T-helper 2 cell treated with Interferon-gamma antibody and Interleukin-4, amounts not matched to agents 5 μg/mL and 100 μg/mL, for 36 hours (primary cell): ENCODE results near the gene CRYGN.

Experiments used
- DNase-seq: peaks from one replicate; pipeline ENCODE4 v3.0.0; 2021; ENCODE audit warnings: low spot score
- H3K27ac Mint-ChIP-seq: one replicate; pipeline ENCODE4 v1.8.0; 2021; ENCODE audit warnings: mild to moderate bottlenecking, mixed read lengths
- H3K27me3 Mint-ChIP-seq: one replicate; pipeline ENCODE4 v1.8.0; 2021; ENCODE audit warnings: low read depth, mixed read lengths
- H3K36me3 Mint-ChIP-seq: one replicate; pipeline ENCODE4 v1.8.0; 2021; ENCODE audit warnings: low read depth, mixed read lengths
- H3K4me1 Mint-ChIP-seq: one replicate; pipeline ENCODE4 v1.8.0; 2021; ENCODE audit warnings: low read depth, mixed read lengths
- H3K4me3 Mint-ChIP-seq: one replicate; pipeline ENCODE4 v1.8.0; 2022; ENCODE audit warnings: mild to moderate bottlenecking, moderate library complexity, mixed read lengths
- H3K9me3 Mint-ChIP-seq: one replicate; pipeline ENCODE4 v1.8.0; 2021; ENCODE audit warnings: mixed read lengths

CRYGN gene

GRCh38 chr7:151420144-151420543 lies 19.8 kb downstream of the CRYGN start:
- peaks cover 20% of the 10 kb centered on the region for H3K27me3 Mint-ChIP-seq
- peaks cover 4% of the 10 kb centered on the region for H3K36me3 Mint-ChIP-seq
- no peaks in the 10 kb centered on the region for H3K4me1 Mint-ChIP-seq
- no peak overlapping the region for H3K27ac Mint-ChIP-seq
- no peak for DNase-seq
- H3K4me3 Mint-ChIP-seq = no peak overlapping the region
- peaks cover 12% of the 10 kb centered on the region for H3K9me3 Mint-ChIP-seq

DNA sequence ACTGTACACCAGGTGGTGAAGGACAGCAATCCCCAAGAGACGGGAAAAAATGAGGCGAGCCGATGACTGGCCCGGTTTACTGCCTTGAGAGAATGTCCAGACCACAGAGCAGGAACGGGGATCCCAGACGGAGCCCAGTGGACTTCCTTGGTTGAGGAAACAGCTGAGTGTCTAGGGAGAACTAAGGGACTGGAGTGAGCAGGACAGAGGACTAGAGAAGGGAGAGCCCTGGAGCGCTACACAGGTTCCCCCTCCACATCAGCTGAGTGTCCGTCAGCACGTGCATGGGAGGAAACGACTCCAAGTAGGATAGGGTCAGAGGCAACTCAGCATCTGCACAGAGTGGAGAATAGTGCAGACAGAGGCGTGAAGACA lies 23.0 kb downstream of the CRYGN start:
- H3K27ac Mint-ChIP-seq = no peak overlapping the region
- H3K9me3 Mint-ChIP-seq = peaks cover 7% of the 10 kb centered on the region
- no peak for DNase-seq
- H3K36me3 Mint-ChIP-seq = peaks cover 3% of the 10 kb centered on the region
- H3K27me3 Mint-ChIP-seq = peaks cover 43% of the 10 kb centered on the region
- no peak overlapping the region for H3K4me3 Mint-ChIP-seq
- H3K4me1 Mint-ChIP-seq = peaks cover 4% of the 10 kb centered on the region

GRCh38 chr7:151416112-151416940 lies 23.6 kb downstream of the CRYGN start:
- no peak for DNase-seq

GRCh38 chr7:151415375-151416105 lies 24.4 kb downstream of the CRYGN start:
- no peaks in the 10 kb centered on the region for H3K36me3 Mint-ChIP-seq
- no peak for DNase-seq
- no peak overlapping the region for H3K27ac Mint-ChIP-seq

More at GRCh38 chr7:151416112-151416940, 23.6 kb downstream of the CRYGN start:
- H3K4me3 Mint-ChIP-seq = no peak overlapping the region
- H3K36me3 Mint-ChIP-seq = no peaks in the 10 kb centered on the region
- peaks cover 4% of the 10 kb centered on the region for H3K4me1 Mint-ChIP-seq
- H3K9me3 Mint-ChIP-seq = peaks cover 3% of the 10 kb centered on the region
- H3K27me3 Mint-ChIP-seq = peaks cover 45% of the 10 kb centered on the region
- H3K27ac Mint-ChIP-seq = no peak overlapping the region

GRCh38 chr7:151413241-151413640 lies 26.7 kb downstream of the CRYGN start:
- Mint-ChIP-seq H3K27me3 (peaks cover 65% of the 10 kb centered on the region), H3K27ac (no peak overlapping the region), H3K36me3 (no peaks in the 10 kb centered on the region), H3K4me1 (peaks cover 9% of the 10 kb centered on the region), H3K9me3 (no peaks in the 10 kb centered on the region), H3K4me3 (no peak overlapping the region)
- no peak for DNase-seq

More at GRCh38 chr7:151415375-151416105, 24.4 kb downstream of the CRYGN start:
- Mint-ChIP-seq H3K9me3 (peaks cover 3% of the 10 kb centered on the region), H3K27me3 (peaks cover 53% of the 10 kb centered on the region), H3K4me3 (no peak overlapping the region), H3K4me1 (peaks cover 4% of the 10 kb centered on the region)

- Mint-ChIP-seq H3K4me3 (no peak overlapping the region), H3K36me3 (no peaks in the 10 kb centered on the region), H3K4me1 (peaks cover 9% of the 10 kb centered on the region), H3K27me3 (peaks cover 63% of the 10 kb centered on the region), H3K27ac (no peak overlapping the region), H3K9me3 (no peaks in the 10 kb centered on the region)
- DNase-seq = no peak
Measured at GRCh38 chr7:151412318-151412717, 27.6 kb downstream of the CRYGN start.

- peaks cover 62% of the 10 kb centered on the region for H3K27me3 Mint-ChIP-seq
- no peaks in the 10 kb centered on the region for H3K36me3 Mint-ChIP-seq
- H3K4me3 Mint-ChIP-seq = no peak overlapping the region
- no peak overlapping the region for H3K27ac Mint-ChIP-seq
- peaks cover 9% of the 10 kb centered on the region for H3K4me1 Mint-ChIP-seq
- H3K9me3 Mint-ChIP-seq = no peaks in the 10 kb centered on the region
- no peak for DNase-seq
Measured at GRCh38 chr7:151411551-151411950, 28.4 kb downstream of the CRYGN start.

- no peak for DNase-seq
- Mint-ChIP-seq H3K27me3 (peaks cover 61% of the 10 kb centered on the region), H3K27ac (no peak overlapping the region), H3K4me3 (no peak overlapping the region), H3K4me1 (peaks cover 9% of the 10 kb centered on the region), H3K9me3 (no peaks in the 10 kb centered on the region), H3K36me3 (no peaks in the 10 kb centered on the region)
Measured at GRCh38 chr7:151410405-151411390, 29.2 kb downstream of the CRYGN start.

GRCh38 chr7:151409667-151410404 lies 30.1 kb downstream of the CRYGN start, which contains the start of gene WDR86:
TSS of gene WDR86 (minus strand) at chr7:151410038. CDS start at chr7:151409589, 449 bp downstream.
- DNase-seq = no peak
- Mint-ChIP-seq H3K36me3 (no peaks in the 10 kb centered on the region), H3K27me3 (peaks cover 61% of the 10 kb centered on the region), H3K9me3 (no peaks in the 10 kb centered on the region), H3K4me1 (peaks cover 9% of the 10 kb centered on the region), H3K4me3 (peak within 1 kb of the TSS; percentile 48), H3K27ac (no peak within 1 kb of the TSS)

DNA sequence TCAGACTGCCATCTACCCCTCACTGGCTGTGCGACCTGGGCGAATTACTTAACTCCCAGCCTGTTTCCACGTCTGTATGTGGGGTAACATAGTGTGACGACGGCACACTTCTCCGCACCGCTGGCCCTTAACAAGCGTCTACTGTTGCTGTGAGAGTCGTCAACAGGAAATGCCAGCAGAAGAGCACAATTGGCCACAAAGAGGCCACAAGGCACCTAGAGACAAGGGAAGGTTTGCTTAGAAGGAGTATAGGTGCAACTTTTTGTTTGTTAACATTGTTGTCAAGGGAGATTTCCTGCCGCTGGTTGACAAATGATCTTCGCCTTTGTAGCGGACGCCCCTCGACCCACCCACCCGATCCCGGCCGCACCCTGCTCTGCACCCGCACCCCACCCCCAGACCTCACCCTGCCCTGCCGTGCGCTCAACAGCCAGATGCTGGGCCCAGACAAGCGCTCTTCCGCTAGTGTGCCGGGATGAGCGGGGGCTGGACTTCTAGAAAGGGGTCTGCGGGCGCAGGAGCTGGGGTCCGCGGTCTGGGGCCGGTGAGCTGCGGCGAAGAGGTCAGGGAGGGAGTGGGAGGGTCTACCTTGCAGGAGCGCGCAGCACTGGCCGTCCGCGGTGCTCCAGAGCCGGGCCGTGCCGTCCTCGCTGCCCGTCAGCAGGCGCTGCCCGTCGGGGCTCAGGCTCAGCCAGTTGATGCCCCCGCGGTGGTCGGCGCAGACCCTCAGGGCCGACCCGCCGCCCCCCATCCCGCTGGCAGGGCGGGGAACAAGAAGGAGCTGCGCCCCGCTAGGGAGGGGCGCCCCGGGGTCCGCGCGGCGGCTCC lies 30.9 kb downstream of the CRYGN start:
- no peaks in the 10 kb centered on the region for H3K36me3 Mint-ChIP-seq
- peaks cover 56% of the 10 kb centered on the region for H3K27me3 Mint-ChIP-seq
- H3K27ac Mint-ChIP-seq = no peak overlapping the region
- peak overlapping the region; percentile 48 for H3K4me3 Mint-ChIP-seq
- peaks cover 7% of the 10 kb centered on the region for H3K4me1 Mint-ChIP-seq
- DNase-seq = no peak
- no peaks in the 10 kb centered on the region for H3K9me3 Mint-ChIP-seq

- Mint-ChIP-seq H3K4me1 (peaks cover 5% of the 10 kb centered on the region), H3K36me3 (no peaks in the 10 kb centered on the region), H3K4me3 (peak overlapping the region; percentile 48)
Measured at GRCh38 chr7:151408498-151408838, 31.5 kb downstream of the CRYGN start.

GRCh38 chr7:151406886-151407583 lies 32.9 kb downstream of the CRYGN start:
- H3K36me3 Mint-ChIP-seq = no peaks in the 10 kb centered on the region
- no peaks in the 10 kb centered on the region for H3K9me3 Mint-ChIP-seq
- no peak overlapping the region for H3K27ac Mint-ChIP-seq
- H3K4me1 Mint-ChIP-seq = peaks cover 5% of the 10 kb centered on the region
- peaks cover 38% of the 10 kb centered on the region for H3K27me3 Mint-ChIP-seq
- H3K4me3 Mint-ChIP-seq = no peak overlapping the region
- DNase-seq = no peak

More at GRCh38 chr7:151408498-151408838, 31.5 kb downstream of the CRYGN start:
- Mint-ChIP-seq H3K9me3 (no peaks in the 10 kb centered on the region), H3K27me3 (peaks cover 50% of the 10 kb centered on the region), H3K27ac (no peak overlapping the region)
- DNase-seq = no peak
